GM23248 (cell line): ENCODE data around the gene MMP11.

Source experiments
- EZH2 ChIP-seq: fragments of 200-600 bp; sonication (generic); IDR thresholded peaks from 2 replicates; pipeline ENCODE4 v1.6.1; 2018; ENCODE audit warnings: antibody characterized with exemption, mild to moderate bottlenecking; ENCODE audit not compliant: insufficient read depth, poor library complexity, severe bottlenecking
- EZH2phosphoT487 ChIP-seq: fragments of 200-600 bp; sonication (generic); IDR thresholded peaks from 2 replicates; pipeline ENCODE4 v1.6.1; 2018; ENCODE audit warnings: antibody characterized with exemption, moderate library complexity, mild to moderate bottlenecking, low read depth; ENCODE audit not compliant: insufficient read depth

DNA sequence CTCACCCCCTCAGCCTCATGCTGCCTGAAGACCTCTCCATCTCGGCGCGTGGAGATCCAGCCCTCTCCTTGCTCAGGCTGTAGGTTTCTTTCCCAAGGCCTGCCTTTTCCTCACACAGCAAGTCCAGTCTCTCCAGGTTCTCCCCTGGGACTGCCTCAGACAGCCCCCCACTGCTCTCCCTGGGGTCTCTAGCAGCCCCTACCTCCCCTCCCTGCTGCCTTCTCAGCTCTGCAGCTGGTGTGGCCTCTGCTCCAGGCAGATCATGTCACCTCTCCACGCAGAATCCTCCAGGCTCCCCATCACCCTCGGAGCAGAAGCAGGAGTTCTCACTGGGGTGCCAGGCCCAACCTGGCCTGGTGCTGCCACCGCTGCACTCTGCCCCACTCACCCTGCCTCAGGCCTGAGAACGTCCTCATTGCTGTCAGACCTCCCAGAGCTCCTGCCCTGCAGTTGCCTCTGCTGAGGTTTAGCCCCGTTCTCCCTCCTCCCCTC lies 29.3 kb downstream of the MMP11 start:
- no peak for TF ChIP-seq EZH2
- no peak for TF ChIP-seq EZH2phosphoT487
